Gastrocnemius medialis (tissue), 4 donors: ENCODE measurements around the gene BMP2K. TPM values are rescaled to one million over a fixed set of nuclear protein-coding genes. Genes with fewer than 3 reads are reported as not detected.
A peak's percentile ranks its signal among the peaks of the same experiment; 100 is the strongest.

Experiments
- ATAC-seq, 2 donors: fragments of 150-250 bp; one replicate each; pipeline ENCODE4 v1.9.1; 2016
- DNase-seq, 2 donors: peaks; one replicate each; pipeline ENCODE4 v3.0.0-alpha.2; 2019
- H3K27ac ChIP-seq, 4 donors: fragments of 200-600 bp; sonication (generic); 1 replicate in 1 of 4; 2 replicates in 3 of 4; pipeline ENCODE4 v1.5.1; 2016 to 2018; ENCODE audit warnings: mild to moderate bottlenecking in 2 of 4, moderate library complexity in 1 of 4
- H3K27me3 ChIP-seq, 3 donors: fragments of 200-600 bp; sonication (generic) in 2 of 3; 1 replicate in 1 of 3; 2 replicates in 2 of 3; pipeline versions ENCODE4 v1.5.1 to v1.6.0; 2016 to 2019; ENCODE audit warnings: mild to moderate bottlenecking in 1 of 3, moderate library complexity in 1 of 3
- H3K36me3 ChIP-seq, 2 donors: fragments of 200-600 bp; sonication (generic) in 1 of 2; one replicate each; pipeline ENCODE4 v1.5.1; 2017 to 2018
- H3K4me1 ChIP-seq, 2 donors: fragments of 200-600 bp; sonication (generic) in 1 of 2; one replicate each; pipeline ENCODE4 v1.5.1; 2016 to 2017; ENCODE audit warnings: mild to moderate bottlenecking in 2 of 2
- H3K4me3 ChIP-seq, 4 donors: fragments of 200-600 bp; sonication (generic) in 3 of 4; 1 replicate in 1 of 4; 2 replicates in 3 of 4; pipeline ENCODE4 v1.5.1; 2016 to 2019; ENCODE audit warnings: mild to moderate bottlenecking in 2 of 4
- H3K9me3 ChIP-seq, 3 donors: fragments of 200-600 bp; sonication (generic) in 2 of 3; 1 replicate in 1 of 3; 2 replicates in 2 of 3; pipeline ENCODE4 v1.5.1; 2016 to 2019
- POLR2A ChIP-seq, 2 donors: fragments of 450-650 bp; IDR thresholded peaks; one replicate each; pipeline ENCODE4 v1.6.1; 2017; ENCODE audit warnings: antibody characterized with exemption in 2 of 2, mild to moderate bottlenecking in 2 of 2, moderate library complexity in 2 of 2
- in situ Hi-C, 4 donors: fragments of 200-750 bp; cut with MboI; loops; one replicate each; pipeline versions ENCODE4 v1.15.0 to v1.8.0; 2017; ENCODE audit warnings: low sequenced_read_pairs in 4 of 4
- intact Hi-C: fragments of 100-400 bp; cut with DNase I; formaldehyde crosslinking; loops from one replicate; pipeline ENCODE4 v1.15.1; 2023; ENCODE audit warnings: low total_unique reads
- total RNA-seq, 4 donors: library from RNA; depleted of rRNA; stranded (reverse); fragments of >200 nt; gene quantifications; one replicate each; pipeline versions ENCODE4 v1.1.0 to v1.2.3, GENCODE V29; 2016
- TF ChIP-seq, protein P1 (sequence below), 5 experiments: fragments of 450-650 bp in 3 of 5; fragments of 200-600 bp in 2 of 5; sonication (generic) in 2 of 5; IDR thresholded peaks in 4 of 5; conservative IDR thresholded peaks in 1 of 5; 1 replicate in 4 of 5; 2 replicates in 1 of 5; pipeline ENCODE4 v1.5.1; 2016 to 2019; ENCODE audit warnings: antibody characterized with exemption in 5 of 5, mild to moderate bottlenecking in 3 of 5, moderate library complexity in 3 of 5

The BMP2K gene
- total RNA-seq, 4 donors from 2014 or later: 16.6 to 20.4 (median 17.2) TPM

DNA sequence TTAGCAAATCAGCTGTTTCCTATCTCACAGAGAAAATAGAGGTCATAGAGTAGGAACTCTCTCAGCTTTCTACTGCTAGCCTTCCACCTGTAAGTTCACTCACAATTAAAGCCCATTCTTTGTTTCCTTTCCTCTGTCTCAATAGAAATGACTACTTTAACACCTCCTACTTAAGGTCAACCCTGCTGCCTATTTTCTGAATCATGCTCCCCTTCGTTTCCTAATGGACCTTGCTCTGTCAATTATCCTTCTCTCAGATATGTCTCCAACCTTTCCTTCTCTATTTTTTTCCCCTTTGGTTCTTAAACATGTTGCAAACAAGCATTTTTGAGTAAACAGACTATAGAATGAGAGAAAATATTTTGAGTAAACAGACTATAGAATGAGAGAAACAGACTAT is 168.2 kb downstream of the BMP2K start:
- intact Hi-C loops: no loop called here
- Histone ChIP-seq H3K4me3 (no peak overlapping the region), H3K4me1 (no peaks in the 10 kb centered on the region), H3K27me3 (no peaks in the 10 kb centered on the region), H3K36me3 (no peaks in the 10 kb centered on the region), H3K9me3 (no peaks in the 10 kb centered on the region), H3K27ac (no peak overlapping the region)
- TF ChIP-seq, protein P1, sequence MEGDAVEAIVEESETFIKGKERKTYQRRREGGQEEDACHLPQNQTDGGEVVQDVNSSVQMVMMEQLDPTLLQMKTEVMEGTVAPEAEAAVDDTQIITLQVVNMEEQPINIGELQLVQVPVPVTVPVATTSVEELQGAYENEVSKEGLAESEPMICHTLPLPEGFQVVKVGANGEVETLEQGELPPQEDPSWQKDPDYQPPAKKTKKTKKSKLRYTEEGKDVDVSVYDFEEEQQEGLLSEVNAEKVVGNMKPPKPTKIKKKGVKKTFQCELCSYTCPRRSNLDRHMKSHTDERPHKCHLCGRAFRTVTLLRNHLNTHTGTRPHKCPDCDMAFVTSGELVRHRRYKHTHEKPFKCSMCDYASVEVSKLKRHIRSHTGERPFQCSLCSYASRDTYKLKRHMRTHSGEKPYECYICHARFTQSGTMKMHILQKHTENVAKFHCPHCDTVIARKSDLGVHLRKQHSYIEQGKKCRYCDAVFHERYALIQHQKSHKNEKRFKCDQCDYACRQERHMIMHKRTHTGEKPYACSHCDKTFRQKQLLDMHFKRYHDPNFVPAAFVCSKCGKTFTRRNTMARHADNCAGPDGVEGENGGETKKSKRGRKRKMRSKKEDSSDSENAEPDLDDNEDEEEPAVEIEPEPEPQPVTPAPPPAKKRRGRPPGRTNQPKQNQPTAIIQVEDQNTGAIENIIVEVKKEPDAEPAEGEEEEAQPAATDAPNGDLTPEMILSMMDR (IDR thresholded peaks at IDR 0.05 in 4 of 5, conservative IDR thresholded peaks at IDR 0.05 in 1 of 5): no peak
- TF ChIP-seq POLR2A (IDR thresholded peaks at IDR 0.05): no peak
- DNase-seq: no peak
- in situ Hi-C loops: loop anchor here in 1 of 4 donors (10.0 kb wide), 1 partner anchor 1270 kb away; no protein-coding TSS in a partner anchor
- no peak for ATAC-seq

DNA sequence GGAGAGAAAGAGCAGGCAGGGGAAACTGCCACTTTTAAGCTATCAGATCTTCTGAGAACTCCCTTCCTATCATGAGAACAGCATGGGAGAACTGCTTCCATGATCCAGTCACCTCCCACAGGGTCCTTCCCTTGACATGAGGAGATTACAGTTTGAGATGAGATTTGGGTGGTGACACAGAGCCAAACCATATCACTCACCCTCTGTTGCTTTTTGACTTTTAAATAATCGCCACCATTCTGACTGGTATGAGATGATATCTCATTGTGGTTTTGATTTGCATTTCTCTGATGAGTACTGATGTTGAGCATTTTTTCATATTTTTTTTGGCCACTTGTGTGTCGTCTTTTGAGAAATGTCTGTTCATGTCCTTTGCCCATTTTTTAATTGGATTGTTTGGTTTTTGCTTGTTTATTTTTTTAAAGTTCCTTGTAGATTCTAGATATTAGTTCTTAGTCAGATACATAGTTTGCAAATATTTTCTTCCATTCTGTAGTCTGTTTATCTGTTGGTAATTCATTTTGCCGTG is 169.6 kb downstream of the BMP2K start:
- Histone ChIP-seq H3K9me3 (no peaks in the 10 kb centered on the region), H3K4me1 (no peaks in the 10 kb centered on the region), H3K27ac (no peak overlapping the region), H3K36me3 (no peaks in the 10 kb centered on the region), H3K4me3 (no peak overlapping the region), H3K27me3 (no peaks in the 10 kb centered on the region)
- ATAC-seq: no peak
- no peak for DNase-seq
- in situ Hi-C loops (loop anchor here in 1 of 4 donors (10.0 kb wide), 1 partner anchor 1269 kb away; no protein-coding TSS in a partner anchor), intact Hi-C loops (no loop called here)
- TF ChIP-seq POLR2A (IDR thresholded peaks at IDR 0.05): no peak
- TF ChIP-seq, protein P1 (IDR thresholded peaks at IDR 0.05 in 4 of 5, conservative IDR thresholded peaks at IDR 0.05 in 1 of 5): no peak

DNA sequence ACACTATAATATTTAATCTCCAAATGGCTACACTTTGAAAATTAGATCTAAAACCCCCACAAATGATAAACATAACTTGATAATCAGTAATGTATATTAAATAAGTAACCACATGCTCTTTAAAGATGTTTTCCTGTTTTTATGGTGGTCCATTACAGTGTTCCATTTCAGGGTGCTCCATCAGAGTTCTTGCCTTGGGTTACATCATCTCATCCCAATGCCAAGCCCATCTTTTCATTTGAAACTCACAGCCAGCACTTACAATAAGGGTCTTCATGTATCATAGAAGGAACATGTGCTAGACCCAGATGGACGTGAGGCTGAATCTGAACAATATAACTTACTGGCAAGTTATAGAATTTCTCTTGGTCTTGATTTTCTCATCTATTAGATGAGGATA is 173.6 kb downstream of the BMP2K start:
- Histone ChIP-seq H3K4me1 (no peaks in the 10 kb centered on the region), H3K27ac (no peak overlapping the region), H3K4me3 (no peak overlapping the region), H3K9me3 (no peaks in the 10 kb centered on the region), H3K36me3 (no peaks in the 10 kb centered on the region), H3K27me3 (no peaks in the 10 kb centered on the region)
- intact Hi-C loops: loop anchor here (5.0 kb wide), 1 partner anchor 628 kb away; no protein-coding TSS in a partner anchor
- in situ Hi-C loops: loop anchor here (10.0 to 25.0 kb wide), 3 partner anchors 625 to 1265 kb away; no protein-coding TSS in a partner anchor
- no peak for TF ChIP-seq POLR2A (IDR thresholded peaks at IDR 0.05)
- TF ChIP-seq, protein P1 (IDR thresholded peaks at IDR 0.05 in 4 of 5, conservative IDR thresholded peaks at IDR 0.05 in 1 of 5): no peak
- DNase-seq (no peak), ATAC-seq (no peak)

DNA sequence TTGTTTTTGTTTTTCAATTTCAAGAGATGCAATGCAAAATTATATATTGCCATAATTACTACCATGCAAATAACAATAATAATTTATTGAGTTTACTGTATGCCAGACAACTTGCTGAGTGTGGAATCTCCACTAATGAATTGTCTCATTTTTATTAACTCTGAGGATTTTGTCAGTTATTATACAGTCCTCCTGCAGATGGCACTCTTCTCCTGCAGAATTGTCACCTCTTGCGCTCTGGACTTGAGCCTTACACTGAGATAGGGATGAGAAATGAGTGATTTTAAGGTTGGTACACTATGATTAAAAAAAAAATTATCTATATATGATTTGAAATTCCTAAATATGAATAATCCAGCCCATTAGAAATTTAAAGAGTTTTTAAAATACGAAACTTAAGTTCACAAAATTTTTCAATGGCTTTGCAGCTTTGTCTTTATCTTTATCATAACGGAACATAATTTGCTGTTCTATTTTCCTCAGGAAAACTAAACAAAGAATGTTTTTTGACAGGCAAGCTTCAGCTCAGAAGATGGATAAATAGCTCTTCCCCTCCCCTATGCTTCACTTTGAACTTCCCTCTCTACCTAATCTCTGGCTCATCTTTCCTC is 175.8 kb downstream of the BMP2K start:
- Histone ChIP-seq H3K27ac (no peak overlapping the region), H3K27me3 (no peaks in the 10 kb centered on the region), H3K4me1 (no peaks in the 10 kb centered on the region), H3K9me3 (no peaks in the 10 kb centered on the region), H3K4me3 (no peak overlapping the region), H3K36me3 (no peaks in the 10 kb centered on the region)
- no peak for TF ChIP-seq POLR2A (IDR thresholded peaks at IDR 0.05)
- TF ChIP-seq, protein P1 (IDR thresholded peaks at IDR 0.05 in 4 of 5, conservative IDR thresholded peaks at IDR 0.05 in 1 of 5): peak; percentile 54 to 69 (median 66)
- peak in 1 of 2 donors; percentile 13 for DNase-seq
- intact Hi-C loops (loop anchor here (2.0 to 5.0 kb wide), 2 partner anchors 625 to 1263 kb away; no protein-coding TSS in a partner anchor), in situ Hi-C loops (loop anchor here (10.0 to 25.0 kb wide), 3 partner anchors 623 to 1263 kb away; no protein-coding TSS in a partner anchor)
- ATAC-seq: peak; percentile 78
